GM12878 (cell line): ENCODE measurements around the gene NAA60. TPM values are rescaled to one million over a fixed set of nuclear protein-coding genes. Genes with fewer than 3 reads are reported as not detected.

Experiments used
- ATF3 ChIP-seq: IDR thresholded peaks from 2 replicates; pipeline ENCODE4 v1.6.1; 2011; ENCODE audit warnings: low read depth, mild to moderate bottlenecking, low read length, moderate library complexity, borderline replicate concordance; ENCODE audit errors: extremely low read depth
- BRCA1 ChIP-seq: IDR thresholded peaks from 2 replicates; pipeline ENCODE4 v1.6.1; 2011; ENCODE audit warnings: low read depth, low read length, improper control_type of control experiment
- CHD2 ChIP-seq: IDR thresholded peaks from 2 replicates; pipeline ENCODE4 v1.6.1; 2011; ENCODE audit warnings: low read depth, low read length, improper control_type of control experiment, borderline replicate concordance
- CREM ChIP-seq: IDR thresholded peaks from 2 replicates; pipeline ENCODE4 v1.6.1; 2014; ENCODE audit warnings: antibody characterized with exemption, low read depth
- E2F8 ChIP-seq: fragments of 450-650 bp; IDR thresholded peaks from 2 replicates; pipeline ENCODE4 v1.6.1; 2018; ENCODE audit warnings: mild to moderate bottlenecking, low read depth, moderate library complexity; ENCODE audit not compliant: partially characterized antibody
- GABPA ChIP-seq: IDR thresholded peaks from 2 replicates; pipeline ENCODE4 v1.6.1; 2014; ENCODE audit warnings: antibody characterized with exemption, low read depth, mild to moderate bottlenecking, inconsistent platforms
- HDAC6 ChIP-seq: fragments of 200-600 bp; sonication (generic); IDR thresholded peaks from one replicate; pipeline ENCODE4 v1.8.0; 2017; ENCODE audit warnings: antibody characterized with exemption; ENCODE audit not compliant: unreplicated experiment
- IRF3 ChIP-seq: fragments of 450-650 bp; IDR thresholded peaks from 2 replicates; pipeline ENCODE4 v1.6.1; 2014; ENCODE audit warnings: mild to moderate bottlenecking
- IRF5 ChIP-seq: fragments of 450-650 bp; IDR thresholded peaks from 2 replicates; pipeline ENCODE4 v1.6.1; 2017; ENCODE audit warnings: borderline replicate concordance
- NR2F1 ChIP-seq: fragments of 450-650 bp; conservative IDR thresholded peaks from 2 replicates; pipeline ENCODE4 v1.6.1; 2017; ENCODE audit warnings: mild to moderate bottlenecking
- POLR2A ChIP-seq: IDR thresholded peaks from 2 replicates; pipeline ENCODE4 v1.6.1; 2011; ENCODE audit warnings: low read depth, mild to moderate bottlenecking, low read length
- RB1 ChIP-seq: fragments of 450-650 bp; formaldehyde crosslinking; IDR thresholded peaks from 2 replicates; pipeline ENCODE4 v1.6.1; 2017; ENCODE audit warnings: mild to moderate bottlenecking, borderline replicate concordance
- SMC3 ChIP-seq: IDR thresholded peaks from 2 replicates; pipeline ENCODE4 v1.6.1; 2011; ENCODE audit warnings: low read length, improper control_type of control experiment, borderline replicate concordance
- SUZ12 ChIP-seq: fragments of 200-600 bp; sonication (generic); IDR thresholded peaks from one replicate; pipeline ENCODE4 v1.6.1; 2018; ENCODE audit warnings: antibody characterized with exemption, mild to moderate bottlenecking; ENCODE audit not compliant: unreplicated experiment
- TARDBP ChIP-seq: IDR thresholded peaks from 2 replicates; pipeline ENCODE4 v1.6.1; 2016; ENCODE audit warnings: borderline replicate concordance
- WRNIP1 ChIP-seq: IDR thresholded peaks from 2 replicates; pipeline ENCODE4 v1.6.1; 2011; ENCODE audit warnings: low read depth, low read length, improper control_type of control experiment, borderline replicate concordance
- polyA plus RNA-seq, 11 experiments: library from polyadenylated mRNA; depleted of rRNA in 4 of 11; unstranded in 6 of 11; stranded (reverse) in 5 of 11; fragments of >200 nt; fragmentation: Nextera tagmentation in 4 of 11; fragmentation: Illumina TruSeq in 1 of 11; extraction: Ambion mirVana in 4 of 11; extraction: Trizol in 1 of 11; gene quantifications; 1 replicate in 1 of 11; 2 replicates in 10 of 11; pipeline versions ENCODE4 v1.2.1 to v1.2.3, GENCODE V29; 2011 to 2016; ENCODE audit warnings: inconsistent platforms in 2 of 11, missing spikeins in 2 of 11, low read depth in 1 of 11
- total RNA-seq, 4 experiments: library from RNA; depleted of rRNA in 3 of 4; stranded (reverse); fragments of >200 nt in 3 of 4; fragmentation: Illumina TruSeq in 1 of 4; extraction: Trizol in 1 of 4; gene quantifications; 2 replicates each; pipeline versions ENCODE4 v1.2.1 to v1.2.3, GENCODE V29; 2013 to 2021
- TF ChIP-seq, protein P1 (sequence below): IDR thresholded peaks from 2 replicates; pipeline ENCODE4 v1.6.1; 2011; ENCODE audit warnings: borderline replicate concordance, low read depth, mild to moderate bottlenecking, moderate library complexity, low read length; ENCODE audit not compliant: insufficient read depth, poor library complexity, severe bottlenecking
- TF ChIP-seq, protein P2 (sequence below): fragments of 150-350 bp; IDR thresholded peaks from 2 replicates; pipeline ENCODE4 v1.6.1; 2014; ENCODE audit warnings: mild to moderate bottlenecking, low read depth, low read length
- TF ChIP-seq, protein P3 (sequence below): IDR thresholded peaks from 2 replicates; pipeline ENCODE4 v1.6.1; 2012; ENCODE audit warnings: low read depth, low read length, improper control_type of control experiment

The NAA60 gene
- total and polyA plus RNA-seq, 10 of the 15 experiments (the other 5 are each of a cell fraction or from before 2014, with no cell fraction given), result 6.2 to 43.1 (median 34.6) TPM

- TF ChIP-seq IRF3 (peak; percentile 92), ATF3 (no peak), IRF5 (no peak), BRCA1 (no peak), E2F8 (no peak), SMC3 (no peak), SUZ12 (no peak), TARDBP (peak; percentile 15; the same call in 1 of the 2 replicates), GABPA (peak; percentile 79), HDAC6 (no peak), WRNIP1 (no peak), CREM (peak; percentile 86; the same call in 1 of the 2 replicates), CHD2 (peak; percentile 96), RB1 (peak; percentile 43; the same call in 1 of the 2 replicates), POLR2A (peak; percentile 90), NR2F1 (peak; percentile 65)
- TF ChIP-seq, protein P1, sequence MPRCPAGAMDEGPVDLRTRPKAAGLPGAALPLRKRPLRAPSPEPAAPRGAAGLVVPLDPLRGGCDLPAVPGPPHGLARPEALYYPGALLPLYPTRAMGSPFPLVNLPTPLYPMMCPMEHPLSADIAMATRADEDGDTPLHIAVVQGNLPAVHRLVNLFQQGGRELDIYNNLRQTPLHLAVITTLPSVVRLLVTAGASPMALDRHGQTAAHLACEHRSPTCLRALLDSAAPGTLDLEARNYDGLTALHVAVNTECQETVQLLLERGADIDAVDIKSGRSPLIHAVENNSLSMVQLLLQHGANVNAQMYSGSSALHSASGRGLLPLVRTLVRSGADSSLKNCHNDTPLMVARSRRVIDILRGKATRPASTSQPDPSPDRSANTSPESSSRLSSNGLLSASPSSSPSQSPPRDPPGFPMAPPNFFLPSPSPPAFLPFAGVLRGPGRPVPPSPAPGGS, result no peak
- TF ChIP-seq, protein P2, sequence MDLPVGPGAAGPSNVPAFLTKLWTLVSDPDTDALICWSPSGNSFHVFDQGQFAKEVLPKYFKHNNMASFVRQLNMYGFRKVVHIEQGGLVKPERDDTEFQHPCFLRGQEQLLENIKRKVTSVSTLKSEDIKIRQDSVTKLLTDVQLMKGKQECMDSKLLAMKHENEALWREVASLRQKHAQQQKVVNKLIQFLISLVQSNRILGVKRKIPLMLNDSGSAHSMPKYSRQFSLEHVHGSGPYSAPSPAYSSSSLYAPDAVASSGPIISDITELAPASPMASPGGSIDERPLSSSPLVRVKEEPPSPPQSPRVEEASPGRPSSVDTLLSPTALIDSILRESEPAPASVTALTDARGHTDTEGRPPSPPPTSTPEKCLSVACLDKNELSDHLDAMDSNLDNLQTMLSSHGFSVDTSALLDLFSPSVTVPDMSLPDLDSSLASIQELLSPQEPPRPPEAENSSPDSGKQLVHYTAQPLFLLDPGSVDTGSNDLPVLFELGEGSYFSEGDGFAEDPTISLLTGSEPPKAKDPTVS, result no peak
- TF ChIP-seq, protein P3, sequence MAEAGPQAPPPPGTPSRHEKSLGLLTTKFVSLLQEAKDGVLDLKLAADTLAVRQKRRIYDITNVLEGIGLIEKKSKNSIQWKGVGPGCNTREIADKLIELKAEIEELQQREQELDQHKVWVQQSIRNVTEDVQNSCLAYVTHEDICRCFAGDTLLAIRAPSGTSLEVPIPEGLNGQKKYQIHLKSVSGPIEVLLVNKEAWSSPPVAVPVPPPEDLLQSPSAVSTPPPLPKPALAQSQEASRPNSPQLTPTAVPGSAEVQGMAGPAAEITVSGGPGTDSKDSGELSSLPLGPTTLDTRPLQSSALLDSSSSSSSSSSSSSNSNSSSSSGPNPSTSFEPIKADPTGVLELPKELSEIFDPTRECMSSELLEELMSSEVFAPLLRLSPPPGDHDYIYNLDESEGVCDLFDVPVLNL, result no peak
Observed at GRCh38 chr16:3400779-3401688, 42.4 kb upstream of the NAA60 start, which contains the start of the genes ZNF174 and ZSCAN32 (continued).
